HepG2 (cell line): ENCODE measurements around the gene CLTCL1. TPM values are rescaled to one million over a fixed set of nuclear protein-coding genes. Genes with fewer than 3 reads are reported as not detected.

Experiments
- AGO2 ChIP-seq: fragments of 200-400 bp; formaldehyde crosslinking; optimal IDR thresholded peaks from 2 replicates; pipeline ENCODE3; 2017; ENCODE audit warnings: mild to moderate bottlenecking, low read depth, low read length, moderate library complexity
- BATF2 ChIP-seq: sonication (generic); formaldehyde crosslinking; IDR thresholded peaks from 2 replicates; pipeline ENCODE4 v1.8.0; 2022; ENCODE audit warnings: mild to moderate bottlenecking, missing genetic modification reagents, moderate library complexity
- CREB1 ChIP-seq, 2 experiments: fragments of 450-650 bp in 1 of 2; IDR thresholded peaks; 2 replicates each; pipeline ENCODE4 v1.6.1; 2016 to 2017; ENCODE audit warnings: control low read depth in 1 of 2, mild to moderate bottlenecking in 1 of 2, missing compliant biosample characterization in 1 of 2, missing genetic modification characterization in 1 of 2
- KMT2A ChIP-seq: sonication (generic); formaldehyde crosslinking; IDR thresholded peaks from 2 replicates; pipeline ENCODE4 v1.4.0; 2020; ENCODE audit warnings: missing genetic modification reagents
- LBX2 ChIP-seq: sonication (generic); formaldehyde crosslinking; IDR thresholded peaks from 2 replicates; pipeline ENCODE4 v1.5.0; 2020; ENCODE audit warnings: missing genetic modification reagents, mild to moderate bottlenecking, borderline replicate concordance
- MED1 ChIP-seq: sonication (generic); formaldehyde crosslinking; IDR thresholded peaks from 2 replicates; pipeline ENCODE4 v1.4.0; 2020; ENCODE audit warnings: missing genetic modification reagents
- NONO ChIP-seq, 2 experiments: fragments of 450-650 bp in 1 of 2; sonication (generic) in 1 of 2; formaldehyde crosslinking in 1 of 2; IDR thresholded peaks in 1 of 2; conservative IDR thresholded peaks in 1 of 2; 2 replicates each; pipeline versions ENCODE4 v1.6.1 to v1.8.0; 2017 to 2022; ENCODE audit warnings: mild to moderate bottlenecking in 1 of 2, missing genetic modification reagents in 1 of 2, moderate library complexity in 1 of 2
- PATZ1 ChIP-seq: sonication (generic); formaldehyde crosslinking; IDR thresholded peaks from 2 replicates; pipeline ENCODE4 v1.4.0; 2020; ENCODE audit warnings: missing genetic modification reagents
- POLR2AphosphoS5 ChIP-seq: IDR thresholded peaks from 2 replicates; pipeline ENCODE4 v1.6.1; 2012; ENCODE audit warnings: low read depth, low read length
- RBFOX2 ChIP-seq: fragments of 200-400 bp; formaldehyde crosslinking; IDR thresholded peaks from 2 replicates; pipeline ENCODE4 v1.6.1; 2017; ENCODE audit warnings: low read depth, mild to moderate bottlenecking, low read length
- TARDBP ChIP-seq: sonication (generic); formaldehyde crosslinking; IDR thresholded peaks from 2 replicates; pipeline ENCODE4 v1.8.0; 2022; ENCODE audit warnings: mild to moderate bottlenecking, missing genetic modification reagents
- TCF7 ChIP-seq: sonication (generic); IDR thresholded peaks from 2 replicates; pipeline ENCODE4 v1.6.1; 2016; ENCODE audit warnings: antibody characterized with exemption, low read depth
- ZBTB8A ChIP-seq: sonication (generic); formaldehyde crosslinking; IDR thresholded peaks from 2 replicates; pipeline ENCODE4 v1.4.0; 2020; ENCODE audit warnings: mild to moderate bottlenecking, low read depth, missing genetic modification reagents, borderline replicate concordance
- ZFP36L2 ChIP-seq: sonication (generic); formaldehyde crosslinking; IDR thresholded peaks from 2 replicates; pipeline ENCODE4 v1.4.0; 2020; ENCODE audit warnings: missing genetic modification reagents
- ZNF138 ChIP-seq: sonication (generic); formaldehyde crosslinking; IDR thresholded peaks from 2 replicates; pipeline ENCODE4 v1.5.0; 2020; ENCODE audit warnings: mild to moderate bottlenecking, low read depth, missing genetic modification reagents
- ZNF547 ChIP-seq: sonication (generic); formaldehyde crosslinking; IDR thresholded peaks from 2 replicates; pipeline ENCODE4 v1.5.1; 2020; ENCODE audit warnings: mild to moderate bottlenecking, missing genetic modification reagents
- ZNF687 ChIP-seq: sonication (generic); formaldehyde crosslinking; IDR thresholded peaks from 2 replicates; pipeline ENCODE4 v1.5.1; 2020; ENCODE audit warnings: mild to moderate bottlenecking, missing genetic modification reagents, moderate library complexity
- ZNF770 ChIP-seq: sonication (generic); formaldehyde crosslinking; IDR thresholded peaks from 2 replicates; pipeline ENCODE4 v1.5.0; 2020; ENCODE audit warnings: mild to moderate bottlenecking, missing genetic modification reagents
- ZNF878 ChIP-seq: sonication (generic); formaldehyde crosslinking; IDR thresholded peaks from 2 replicates; pipeline ENCODE4 v1.8.1; 2023; ENCODE audit warnings: mild to moderate bottlenecking, missing genetic modification reagents, moderate library complexity
- ZZZ3 ChIP-seq: sonication (generic); formaldehyde crosslinking; IDR thresholded peaks from 2 replicates; pipeline ENCODE4 v1.4.0; 2020; ENCODE audit warnings: missing genetic modification reagents, mild to moderate bottlenecking, borderline replicate concordance
- polyA plus RNA-seq, 8 experiments: library from polyadenylated mRNA; depleted of rRNA in 3 of 8; stranded (reverse) in 7 of 8; unstranded in 1 of 8; fragments of >200 nt; fragmentation: Illumina TruSeq in 4 of 8; extraction: Trizol in 4 of 8; gene quantifications; 2 replicates each; pipeline versions ENCODE4 v1.2.1 to v1.2.3, GENCODE V29; 2011 to 2016; ENCODE audit warnings: low read depth in 4 of 8, missing spikeins in 1 of 8, mixed read lengths in 1 of 8; ENCODE audit not compliant: insufficient read depth in 1 of 8
- total RNA-seq, 5 experiments: library from RNA; depleted of rRNA; stranded (reverse); fragments of >200 nt; fragmentation: Illumina TruSeq; extraction: Trizol; gene quantifications; 2 replicates each; pipeline ENCODE4 v1.2.3, GENCODE V29; 2016; ENCODE audit warnings: low read depth in 1 of 5

The CLTCL1 gene
- total and polyA plus RNA-seq, 2 of the 13 experiments (the other 11 are each of a cell fraction or from before 2014, with no cell fraction given), result 8.1 to 10.9 TPM

GRCh38 chr22:19175602-19176174 is 115.8 kb downstream of the CLTCL1 start (continued):
- TF ChIP-seq ZNF687 (0 out of 2 replicates have a peak, but pooled peaks have one; percentile 36), ZBTB8A (CRISPR knock-in tag) (no peak), ZNF878 (CRISPR knock-in tag) (no peak), TCF7 (no peak), AGO2 (peak; percentile 93), MED1 (no peak), ZNF138 (CRISPR knock-in tag) (no peak), TARDBP (CRISPR knock-in tag) (0 out of 2 replicates have a peak, but pooled peaks have one; percentile 36), NONO (IDR thresholded peaks at IDR 0.05) (no peak), NONO (CRISPR knock-in tag; conservative IDR thresholded peaks at IDR 0.05) (peak; percentile 54; the same call in 1 of the 2 replicates), CREB1 (IDR thresholded peaks at IDR 0.05) (no peak), CREB1 (CRISPR knock-in tag; IDR thresholded peaks at IDR 0.05) (no peak), LBX2 (CRISPR knock-in tag) (no peak), ZNF770 (no peak), ZFP36L2 (CRISPR knock-in tag) (no peak), ZZZ3 (peak; percentile 44; the same call in 1 of the 2 replicates), BATF2 (CRISPR knock-in tag) (0 out of 2 replicates have a peak, but pooled peaks have one; percentile 39), PATZ1 (CRISPR knock-in tag) (no peak), KMT2A (CRISPR knock-in tag) (no peak), POLR2AphosphoS5 (peak; percentile 37; the same call in 1 of the 2 replicates), ZNF547 (CRISPR knock-in tag) (0 out of 2 replicates have a peak, but pooled peaks have one; percentile 15), RBFOX2 (peak; percentile 83)
